IMR-90 (cell line): ENCODE results near the gene GABPB1. TPM values are rescaled to one million over a fixed set of nuclear protein-coding genes. Genes with fewer than 3 reads are reported as not detected.

Experiments used
- ATAC-seq: fragments of 200-7000 bp; cut with Tn5 transposase; 2 replicates; pipeline ENCODE4 v1.9.1; 2020; ENCODE audit warnings: low read depth, mild to moderate bottlenecking, moderate library complexity
- BruUV-seq: library from RNA; stranded (reverse); fragments of 400-500 nt; replicated peaks from 2 replicates; lab custom pipeline; 2021; lab: Mats Ljungman, UMichigan
- CTCF ChIA-PET: fragments of 300-600 bp; formaldehyde crosslinking; extraction: SDS; loops from one replicate; lab custom pipeline; 2021; ENCODE audit warnings: antibody characterized with exemption; lab: Yijun Ruan, JAX
- POLR2A ChIA-PET: fragments of 300-600 bp; sonication (Branson Sonifier 250); formaldehyde crosslinking; loops from one replicate; lab custom pipeline; 2022; ENCODE audit warnings: antibody characterized with exemption; ENCODE audit not compliant: unreplicated experiment; lab: Charles Lee
- DNase-seq: peaks from one replicate; pipeline ENCODE4 v3.0.0; 2013
- H2AFZ ChIP-seq: replicated peaks from 2 replicates; pipeline ENCODE3; 2013; ENCODE audit warnings: low read length, mild to moderate bottlenecking; ENCODE audit not compliant: poor library complexity
- H2AK5ac ChIP-seq: 2 replicates; pipeline ENCODE4 v1.6.1; 2013; ENCODE audit warnings: low read depth, low read length, inconsistent platforms
- H2AK9ac ChIP-seq: replicated peaks from 2 replicates; pipeline ENCODE3; 2013; ENCODE audit warnings: mild to moderate bottlenecking, low read depth, low read length, moderate library complexity; ENCODE audit not compliant: poor library complexity
- H2BK120ac ChIP-seq: 2 replicates; pipeline ENCODE4 v1.6.1; 2013; ENCODE audit warnings: low read depth, low read length, inconsistent platforms
- H2BK15ac ChIP-seq: 3 replicates; pipeline ENCODE4 v1.6.1; 2013; ENCODE audit warnings: low read depth, low read length, inconsistent platforms
- H2BK20ac ChIP-seq: 2 replicates; pipeline ENCODE4 v1.6.1; 2013; ENCODE audit warnings: low read depth, mild to moderate bottlenecking, inconsistent platforms, low read length, moderate library complexity
- H2BK5ac ChIP-seq: 2 replicates; pipeline ENCODE4 v1.6.1; 2013; ENCODE audit warnings: mild to moderate bottlenecking, low read depth, low read length, inconsistent platforms; ENCODE audit not compliant: poor library complexity, severe bottlenecking
- H3K14ac ChIP-seq: replicated peaks from 2 replicates; pipeline ENCODE4 v1.6.1; 2013; ENCODE audit warnings: low read depth, low read length, inconsistent platforms
- H3K18ac ChIP-seq: 2 replicates; pipeline ENCODE4 v1.6.1; 2013; ENCODE audit warnings: low read depth, low read length, control low read depth
- H3K23ac ChIP-seq: 2 replicates; pipeline ENCODE4 v1.6.1; 2013; ENCODE audit warnings: low read depth, low read length, inconsistent platforms
- H3K27ac ChIP-seq: 2 replicates; pipeline ENCODE4 v1.5.1; 2013; ENCODE audit warnings: mild to moderate bottlenecking, control low read depth, low read length; ENCODE audit not compliant: insufficient read depth
- H3K27me3 ChIP-seq: 2 replicates; pipeline ENCODE4 v1.6.1; 2013; ENCODE audit warnings: low read length; ENCODE audit not compliant: control insufficient read depth, insufficient read depth
- H3K36me3 ChIP-seq: 2 replicates; pipeline ENCODE4 v1.6.1; 2013; ENCODE audit warnings: low read length, mixed read lengths; ENCODE audit not compliant: control insufficient read depth, insufficient read depth
- H3K4ac ChIP-seq: 2 replicates; pipeline ENCODE4 v1.6.1; 2013; ENCODE audit warnings: low read depth, low read length, inconsistent platforms
- H3K4me1 ChIP-seq: 2 replicates; pipeline ENCODE4 v1.6.1; 2013; ENCODE audit warnings: low read length, mixed read lengths; ENCODE audit not compliant: control insufficient read depth, insufficient read depth
- H3K4me2 ChIP-seq: 2 replicates; pipeline ENCODE4 v1.6.1; 2013; ENCODE audit warnings: low read depth, mild to moderate bottlenecking, control low read depth, low read length, moderate library complexity
- H3K4me3 ChIP-seq: 2 replicates; pipeline ENCODE4 v1.5.1; 2013; ENCODE audit warnings: low read depth, mild to moderate bottlenecking, control low read depth, low read length, moderate library complexity; ENCODE audit not compliant: insufficient read depth
- H3K56ac ChIP-seq: 2 replicates; pipeline ENCODE4 v1.6.1; 2013; ENCODE audit warnings: low read length, inconsistent platforms; ENCODE audit not compliant: insufficient read depth; ENCODE audit errors: extremely low read depth
- H3K79me1 ChIP-seq, 2 experiments: 2 replicates each; pipeline ENCODE4 v1.6.1; 2013; ENCODE audit warnings: low read length in 2 of 2, inconsistent platforms in 1 of 2, low read depth in 1 of 2
- H3K9ac ChIP-seq: 2 replicates; pipeline ENCODE4 v1.6.1; 2013; ENCODE audit warnings: low read depth, low read length, control low read depth
- H3K9me1 ChIP-seq: 2 replicates; pipeline ENCODE4 v1.6.1; 2013; ENCODE audit warnings: low read length, inconsistent platforms; ENCODE audit not compliant: insufficient read depth
- H3K9me3 ChIP-seq: 2 replicates; pipeline ENCODE4 v1.6.1; 2013; ENCODE audit warnings: low read length; ENCODE audit not compliant: control insufficient read depth, insufficient read depth
- H4K20me1 ChIP-seq: 2 replicates; pipeline ENCODE4 v1.6.1; 2013; ENCODE audit warnings: low read length, inconsistent platforms; ENCODE audit not compliant: insufficient read depth
- H4K5ac ChIP-seq: 2 replicates; pipeline ENCODE4 v1.6.1; 2013; ENCODE audit warnings: mild to moderate bottlenecking, low read depth, low read length, control low read depth
- H4K8ac ChIP-seq, 2 experiments: 2 replicates each; pipeline ENCODE4 v1.6.1; 2013; ENCODE audit warnings: low read depth in 2 of 2, low read length in 2 of 2, control low read depth in 1 of 2, inconsistent platforms in 1 of 2
- H4K91ac ChIP-seq: 2 replicates; pipeline ENCODE4 v1.6.1; 2013; ENCODE audit warnings: low read depth, low read length, inconsistent platforms; ENCODE audit not compliant: insufficient read depth
- BHLHE40 ChIP-seq: fragments of 150-350 bp; IDR thresholded peaks from 2 replicates; pipeline ENCODE4 v1.6.1; 2016; ENCODE audit warnings: mild to moderate bottlenecking, low read depth, low read length
- CEBPB ChIP-seq: IDR thresholded peaks from 2 replicates; pipeline ENCODE4 v1.6.1; 2012; ENCODE audit warnings: low read depth, low read length, improper control_type of control experiment
- CHD1 ChIP-seq: IDR thresholded peaks from 2 replicates; pipeline ENCODE4 v1.6.1; 2012; ENCODE audit warnings: low read depth, low read length, improper control_type of control experiment
- CTCF ChIP-seq: conservative IDR thresholded peaks from 2 replicates; pipeline ENCODE4 v1.5.1; 2012; ENCODE audit warnings: mild to moderate bottlenecking, low read depth, low read length, improper control_type of control experiment
- ELK1 ChIP-seq: fragments of 150-350 bp; IDR thresholded peaks from 2 replicates; pipeline ENCODE4 v1.6.1; 2016; ENCODE audit warnings: low read depth, mild to moderate bottlenecking, low read length, moderate library complexity, borderline replicate concordance
- FOS ChIP-seq: fragments of 150-350 bp; IDR thresholded peaks from 2 replicates; pipeline ENCODE4 v1.6.1; 2016; ENCODE audit warnings: low read depth, low read length
- MAFK ChIP-seq: IDR thresholded peaks from 2 replicates; pipeline ENCODE4 v1.6.1; 2012; ENCODE audit warnings: low read depth, low read length, improper control_type of control experiment
- MAZ ChIP-seq: IDR thresholded peaks from 2 replicates; pipeline ENCODE4 v1.6.1; 2012; ENCODE audit warnings: low read depth, mild to moderate bottlenecking, low read length, improper control_type of control experiment, moderate library complexity, borderline replicate concordance
- MXI1 ChIP-seq: IDR thresholded peaks from 2 replicates; pipeline ENCODE4 v1.6.1; 2012; ENCODE audit warnings: low read depth, mild to moderate bottlenecking, low read length, moderate library complexity, borderline replicate concordance
- NFE2L2 ChIP-seq: fragments of 150-350 bp; IDR thresholded peaks from 2 replicates; pipeline ENCODE4 v1.6.1; 2016; ENCODE audit warnings: low read depth, mild to moderate bottlenecking, low read length
- POLR2A ChIP-seq: IDR thresholded peaks from 2 replicates; pipeline ENCODE4 v1.6.1; 2012; ENCODE audit warnings: mild to moderate bottlenecking, low read depth, low read length
- RAD21 ChIP-seq: IDR thresholded peaks from 2 replicates; pipeline ENCODE4 v1.6.1; 2012; ENCODE audit warnings: low read length, improper control_type of control experiment
- RCOR1 ChIP-seq: IDR thresholded peaks from 2 replicates; pipeline ENCODE4 v1.6.1; 2012; ENCODE audit warnings: mild to moderate bottlenecking, low read length, improper control_type of control experiment; ENCODE audit not compliant: insufficient replicate concordance
- RFX5 ChIP-seq: IDR thresholded peaks from 2 replicates; pipeline ENCODE4 v1.8.0; 2012; ENCODE audit warnings: low read depth, mild to moderate bottlenecking, low read length, moderate library complexity
- SMC3 ChIP-seq: fragments of 150-350 bp; IDR thresholded peaks from 2 replicates; pipeline ENCODE4 v1.6.1; 2016; ENCODE audit warnings: low read depth, mild to moderate bottlenecking, antibody characterized with exemption, low read length, moderate library complexity
- USF2 ChIP-seq: fragments of 150-350 bp; IDR thresholded peaks from 2 replicates; pipeline ENCODE4 v1.6.1; 2017; ENCODE audit warnings: mild to moderate bottlenecking, antibody characterized with exemption, low read length, low read depth
- WGBS, 2 experiments: methylation state at CpG; one replicate each; pipeline versions ENCODE4 v1.1.5 to v1.1.7; 2013; ENCODE audit warnings: missing lambda C conversion rate in 2 of 2; ENCODE audit not compliant: insufficient read length in 1 of 2; ENCODE audit errors: extremely low coverage in 2 of 2; 5-methylcytosine and 5-hydroxymethylcytosine counted together
- dilution Hi-C: fragments of 300-500 bp; cut with HindIII; formaldehyde crosslinking; loops from one replicate; pipeline ENCODE4 v1.14.3; 2018; ENCODE audit warnings: low sequenced_read_pairs; ENCODE audit not compliant: unreplicated experiment
- in situ Hi-C: fragments of 300-500 bp; cut with MboI; formaldehyde crosslinking; loops from 3 replicates; pipeline ENCODE4 v1.14.3; 2019; ENCODE audit warnings: low sequenced_read_pairs, inconsistent platforms, mixed read lengths
- intact Hi-C: fragments of 100-400 bp; cut with micrococcal nuclease; formaldehyde crosslinking; loops from 2 replicates; pipeline ENCODE4 v1.10.0; 2022
- polyA plus RNA-seq, 3 experiments: library from polyadenylated mRNA; depleted of rRNA; stranded (reverse); fragments of >200 nt; gene quantifications; 2 replicates each; pipeline ENCODE4 v1.2.3, GENCODE V29; 2012; ENCODE audit warnings: low replicate concordance in 1 of 3
- total RNA-seq: library from RNA; depleted of rRNA; stranded (reverse); fragments of >200 nt; gene quantifications from 2 replicates; pipeline ENCODE4 v1.2.3, GENCODE V29; 2012

GABPB1 gene
- total and polyA plus RNA-seq, 2 of the 4 experiments (the other 2 are of a cell fraction) = 26.3 to 89.3 TPM

GRCh38 chr15:50390554-50391264 lies 35.7 kb upstream of the GABPB1 start:
- dilution Hi-C loops (no loop called here), intact Hi-C loops (no loop called here), in situ Hi-C loops (no loop called here)
- no peak overlapping the region for H3K4me3 ChIP-seq
- H3K27me3 ChIP-seq = no peaks in the 10 kb centered on the region; the same call in 1 of the 2 replicates
- H4K91ac ChIP-seq = no peak overlapping the region
- H3K27ac ChIP-seq = no peak overlapping the region
- TF ChIP-seq FOS = no peak
- TF ChIP-seq USF2 = no peak
- TF ChIP-seq MXI1 = no peak
- TF ChIP-seq RAD21 = no peak
- TF ChIP-seq MAZ = no peak
- no peak for TF ChIP-seq RCOR1
- no peak for TF ChIP-seq ELK1
- no peak for TF ChIP-seq POLR2A
- no peak for TF ChIP-seq CHD1
- TF ChIP-seq NFE2L2 = no peak
- no peak for TF ChIP-seq CTCF
- TF ChIP-seq RFX5 = no peak
- no peak for TF ChIP-seq CEBPB
- no peak for TF ChIP-seq SMC3
- no peak for TF ChIP-seq MAFK
- TF ChIP-seq BHLHE40 = no peak
- no peak for ATAC-seq
- no peak overlapping the region for H3K4me2 ChIP-seq
- BruUV-seq = no TSS peak
- no peak overlapping the region for H4K5ac ChIP-seq
- no peak overlapping the region for H3K23ac ChIP-seq
- H2AK9ac ChIP-seq = no peak overlapping the region
- POLR2A ChIA-PET = no interaction called here
- CTCF ChIA-PET = interaction anchor here (1.0 kb wide), 1 partner anchor 22 kb away, joined by 3 read pairs; no protein-coding TSS in a partner anchor
- no peak overlapping the region for H2AFZ ChIP-seq
- H2AK5ac ChIP-seq = no peak overlapping the region
- H3K36me3 ChIP-seq = no peaks in the 10 kb centered on the region
- H3K4ac ChIP-seq = no peak overlapping the region
- no peaks in the 10 kb centered on the region for H4K20me1 ChIP-seq
- no peak overlapping the region for H4K8ac ChIP-seq
- H2BK15ac ChIP-seq = no peak overlapping the region
- no peaks in the 10 kb centered on the region for H3K9me3 ChIP-seq
- H3K56ac ChIP-seq = no peak overlapping the region
- H3K79me1 ChIP-seq = no peaks in the 10 kb centered on the region
- H3K14ac ChIP-seq = no peak overlapping the region
- no peak overlapping the region for H2BK5ac ChIP-seq
- no peak overlapping the region for H3K9ac ChIP-seq
- no peak overlapping the region for H2BK120ac ChIP-seq
- no peak overlapping the region for H2BK20ac ChIP-seq
- no peaks in the 10 kb centered on the region for H3K4me1 ChIP-seq
- no peak for DNase-seq
- no CpG with 5 or more reads among the region's 4 CpGs for WGBS, 2 experiments
- H3K9me1 ChIP-seq = no peaks in the 10 kb centered on the region
- no peak overlapping the region for H3K18ac ChIP-seq
